AG09309 (cell line): Measurements from ENCODE around the gene RCL1.
"Not testable (repeated sequence)": the region's sequence is repeated elsewhere in the genome, so short reads cannot be mapped to it uniquely, and the experiment has no call there.

Experiments
- DNase-seq: peaks from one replicate; pipeline ENCODE4 v3.0.0-alpha.2; 2010; ENCODE audit warnings: low read depth
- H3K4me3 ChIP-seq: 2 replicates; pipeline ENCODE4 v1.5.1; 2011; ENCODE audit warnings: mild to moderate bottlenecking, low read depth, low read length, moderate library complexity; ENCODE audit not compliant: control insufficient read depth
- TF ChIP-seq, protein P1 (sequence below): IDR thresholded peaks from 2 replicates; pipeline ENCODE4 v1.5.1; 2011; ENCODE audit warnings: mild to moderate bottlenecking, low read depth, low read length, inconsistent platforms; ENCODE audit not compliant: insufficient read depth, control insufficient read depth; ENCODE audit errors: missing control alignments

Gene RCL1

DNA sequence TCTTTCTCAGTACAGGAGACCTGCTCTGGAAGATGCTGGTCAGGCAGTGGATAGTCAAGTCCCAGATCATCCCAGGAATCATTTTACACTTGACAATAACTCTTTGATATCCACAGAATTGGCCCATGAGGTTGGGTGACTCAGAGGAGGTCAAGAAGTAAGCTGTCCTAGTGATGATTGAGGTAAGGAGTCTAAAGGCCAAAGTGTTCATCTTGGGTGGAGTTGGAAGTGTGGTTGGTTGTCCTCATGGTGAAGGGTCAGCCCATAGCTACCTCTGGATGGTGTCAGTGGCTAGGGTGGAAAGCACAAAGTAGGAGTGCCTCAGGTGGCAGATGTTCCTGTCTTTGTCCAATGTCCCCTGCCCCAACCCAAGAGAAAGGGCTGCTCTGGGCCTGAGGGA is 24.1 kb upstream of the RCL1 start:
- TF ChIP-seq, protein P1, sequence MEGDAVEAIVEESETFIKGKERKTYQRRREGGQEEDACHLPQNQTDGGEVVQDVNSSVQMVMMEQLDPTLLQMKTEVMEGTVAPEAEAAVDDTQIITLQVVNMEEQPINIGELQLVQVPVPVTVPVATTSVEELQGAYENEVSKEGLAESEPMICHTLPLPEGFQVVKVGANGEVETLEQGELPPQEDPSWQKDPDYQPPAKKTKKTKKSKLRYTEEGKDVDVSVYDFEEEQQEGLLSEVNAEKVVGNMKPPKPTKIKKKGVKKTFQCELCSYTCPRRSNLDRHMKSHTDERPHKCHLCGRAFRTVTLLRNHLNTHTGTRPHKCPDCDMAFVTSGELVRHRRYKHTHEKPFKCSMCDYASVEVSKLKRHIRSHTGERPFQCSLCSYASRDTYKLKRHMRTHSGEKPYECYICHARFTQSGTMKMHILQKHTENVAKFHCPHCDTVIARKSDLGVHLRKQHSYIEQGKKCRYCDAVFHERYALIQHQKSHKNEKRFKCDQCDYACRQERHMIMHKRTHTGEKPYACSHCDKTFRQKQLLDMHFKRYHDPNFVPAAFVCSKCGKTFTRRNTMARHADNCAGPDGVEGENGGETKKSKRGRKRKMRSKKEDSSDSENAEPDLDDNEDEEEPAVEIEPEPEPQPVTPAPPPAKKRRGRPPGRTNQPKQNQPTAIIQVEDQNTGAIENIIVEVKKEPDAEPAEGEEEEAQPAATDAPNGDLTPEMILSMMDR = no peak
- H3K4me3 ChIP-seq = no peak overlapping the region
- DNase-seq = no peak

DNA sequence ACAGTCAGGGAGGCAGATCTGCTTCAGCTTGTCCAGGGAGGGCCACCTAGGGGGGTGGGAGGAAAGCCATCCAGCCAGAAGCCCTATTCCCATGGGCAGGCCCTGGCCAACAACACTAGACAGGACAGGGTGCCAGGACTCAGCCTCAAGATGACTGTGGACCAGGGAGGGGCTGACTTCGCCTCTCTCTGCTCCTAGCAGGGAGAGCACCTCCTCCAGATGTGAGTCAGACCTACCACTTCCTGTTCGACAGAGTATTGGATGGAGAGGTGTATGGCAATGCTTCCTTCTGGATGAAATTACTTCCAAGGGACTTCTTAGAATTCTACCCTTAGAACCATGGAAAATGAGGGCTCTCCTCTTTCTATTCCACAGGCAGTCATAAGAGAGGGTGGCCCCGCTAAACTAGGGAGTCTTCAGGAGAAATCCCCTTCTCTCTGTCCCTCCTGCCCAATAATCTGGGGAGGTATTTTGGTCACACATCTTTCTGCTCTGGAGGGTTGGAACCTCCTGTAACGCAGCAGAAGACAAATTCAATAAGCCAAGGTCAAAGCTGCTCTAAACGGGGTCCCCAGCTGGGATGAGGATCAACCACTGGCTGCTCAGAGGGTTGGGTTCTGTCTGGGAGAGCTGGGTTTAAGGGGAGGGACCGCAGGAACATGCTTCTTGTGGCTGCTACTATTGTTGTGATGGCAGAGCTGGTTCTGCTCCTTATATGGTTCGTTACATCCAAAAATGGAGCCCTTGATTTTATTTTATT is 23.2 kb upstream of the RCL1 start:
- TF ChIP-seq, protein P1 = no peak
- no peak overlapping the region for H3K4me3 ChIP-seq
- no peak for DNase-seq

DNA sequence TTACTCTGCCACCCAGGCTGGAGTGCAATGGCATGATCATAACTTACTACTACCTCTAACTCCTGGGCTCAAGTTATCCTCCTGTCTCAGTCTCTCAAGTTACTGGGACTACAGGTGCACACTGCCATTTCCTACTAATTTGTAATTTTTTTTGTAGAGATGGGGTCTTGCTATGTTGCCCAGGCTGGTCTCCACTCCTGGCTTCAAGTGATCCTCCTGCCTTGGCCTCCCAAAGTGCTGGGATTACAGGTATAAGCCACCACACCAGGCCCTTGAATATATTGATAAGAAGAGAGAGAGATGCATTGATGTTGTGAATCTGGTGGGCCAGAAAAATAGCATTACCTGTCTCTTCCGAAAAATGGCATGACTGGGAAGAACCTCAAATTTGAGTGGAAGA is 21.0 kb upstream of the RCL1 start:
- TF ChIP-seq, protein P1 = no peak
- DNase-seq = no peak
- H3K4me3 ChIP-seq = no peak overlapping the region

DNA sequence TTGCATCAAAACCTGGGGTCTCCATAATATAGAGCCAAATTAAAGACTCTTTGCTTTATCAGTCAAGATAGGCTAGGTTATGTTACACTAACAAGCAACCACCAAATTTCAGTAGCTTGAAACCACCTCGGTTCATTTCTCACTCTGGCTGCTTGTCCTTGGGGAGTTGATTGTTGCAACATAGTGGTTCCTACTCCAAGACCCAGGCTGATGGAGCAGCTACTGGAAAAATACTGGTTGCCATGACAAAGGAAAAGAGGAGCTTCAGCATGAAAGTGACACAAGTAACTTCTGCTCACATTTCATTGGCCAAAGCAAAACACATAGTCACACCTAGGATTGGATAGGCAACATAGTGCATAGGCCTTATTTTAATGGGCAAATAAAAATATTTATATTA is 18.5 kb upstream of the RCL1 start:
- TF ChIP-seq, protein P1 = no peak
- no peak for DNase-seq
- no peak overlapping the region for H3K4me3 ChIP-seq

DNA sequence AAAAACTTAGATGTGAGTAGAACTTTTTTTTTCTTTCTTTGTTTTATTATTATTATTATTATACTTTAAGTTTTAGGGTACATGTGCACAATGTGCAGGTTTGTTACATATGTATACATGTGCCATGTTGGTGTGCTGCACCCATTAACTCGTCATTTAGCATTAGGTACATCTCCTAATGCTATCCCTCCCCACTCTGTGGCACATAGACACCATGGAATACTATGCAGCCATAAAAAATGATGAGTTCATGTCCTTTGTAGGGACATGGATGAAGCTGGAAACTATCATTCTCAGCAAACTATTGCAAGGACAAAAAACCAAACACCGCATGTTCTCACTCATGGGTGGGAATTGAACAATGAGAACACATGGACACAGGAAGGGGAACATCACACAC is 17.8 kb upstream of the RCL1 start:
- DNase-seq, H3K4me3 ChIP-seq: not testable (repeated sequence)

DNA sequence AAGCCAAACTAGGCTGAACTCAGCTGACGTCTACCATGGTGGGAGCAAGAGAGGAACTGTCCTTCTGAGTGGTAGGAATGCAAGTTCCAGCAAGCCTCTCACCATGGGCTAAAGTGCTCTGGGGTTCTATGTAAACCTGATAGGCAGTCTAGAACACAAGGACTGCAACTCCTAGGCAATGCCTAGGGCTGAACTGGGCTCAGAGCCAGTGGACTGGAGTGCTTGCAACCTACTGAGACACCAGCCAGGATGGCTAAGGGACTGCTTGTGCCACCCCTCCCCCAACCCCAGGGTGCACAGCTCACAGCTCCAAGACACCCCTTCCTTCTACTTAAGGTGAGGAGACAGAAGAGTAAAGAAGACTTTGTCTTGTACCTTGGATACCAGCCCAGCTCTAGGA is 12.1 kb upstream of the RCL1 start:
- no peak overlapping the region for H3K4me3 ChIP-seq
- TF ChIP-seq, protein P1 = no peak
- no peak for DNase-seq

DNA sequence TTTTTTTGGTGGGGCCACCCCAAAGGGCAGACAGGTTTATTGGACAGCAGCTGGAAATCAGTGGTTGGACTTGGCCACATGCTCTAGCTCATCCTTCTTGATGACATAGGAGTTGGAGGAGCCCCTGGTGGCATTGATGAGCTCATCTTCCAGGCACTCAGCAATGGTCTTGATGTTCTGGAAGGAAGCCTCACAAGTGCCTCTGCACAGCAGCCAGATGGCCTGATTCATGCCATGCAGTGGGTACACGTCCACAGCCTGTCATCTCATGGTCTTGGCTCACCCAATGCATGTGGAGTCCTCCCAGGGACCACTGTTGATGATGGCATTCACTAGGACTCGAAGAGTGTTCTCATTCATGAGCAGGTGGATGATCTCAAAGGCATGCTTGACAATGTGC is 11.3 kb upstream of the RCL1 start:
- H3K4me3 ChIP-seq = no peak overlapping the region
- no peak for DNase-seq
- TF ChIP-seq, protein P1 = no peak

DNA sequence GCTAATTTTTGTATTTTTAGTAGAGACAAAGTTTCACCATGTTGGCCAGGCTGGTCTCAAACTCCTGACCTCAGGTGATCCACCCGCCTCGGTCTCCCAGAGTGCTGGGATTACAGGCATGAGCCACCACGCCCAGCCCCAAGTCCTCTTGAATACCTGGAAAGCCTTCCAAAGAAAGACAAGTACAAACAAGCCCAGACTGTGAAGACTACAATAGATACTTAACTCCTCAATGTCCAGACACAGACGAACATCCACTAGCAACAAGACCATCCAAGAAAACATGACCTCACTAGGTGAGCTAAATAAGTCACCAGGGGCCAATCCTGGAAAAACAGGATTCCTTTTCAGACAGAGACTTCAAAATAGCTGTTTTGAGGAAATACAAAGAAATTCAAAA is 9.6 kb upstream of the RCL1 start:
- H3K4me3 ChIP-seq, DNase-seq: not testable (repeated sequence)
